HepG2 (cell line): ENCODE results near the gene ACSM5. TPM values are rescaled to one million over a fixed set of nuclear protein-coding genes. Genes with fewer than 3 reads are reported as not detected.

Experiments used
- BHLHE40 ChIP-seq: IDR thresholded peaks from 2 replicates; pipeline ENCODE4 v1.6.1; 2011; ENCODE audit warnings: low read length, improper control_type of control experiment
- FOXK2 ChIP-seq: fragments of 450-650 bp; IDR thresholded peaks from 2 replicates; pipeline ENCODE4 v1.6.1; 2016
- FOXO4 ChIP-seq: sonication (generic); formaldehyde crosslinking; conservative IDR thresholded peaks from 2 replicates; pipeline ENCODE4 v1.8.1; 2023; ENCODE audit warnings: missing genetic modification reagents
- GABPB1 ChIP-seq: IDR thresholded peaks from 2 replicates; pipeline ENCODE4 v1.6.1; 2016; ENCODE audit warnings: mild to moderate bottlenecking, missing genetic modification reagents, moderate library complexity, missing compliant biosample characterization
- GPBP1L1 ChIP-seq: sonication (generic); formaldehyde crosslinking; IDR thresholded peaks from 2 replicates; pipeline ENCODE4 v1.5.0; 2020; ENCODE audit warnings: mild to moderate bottlenecking, missing genetic modification reagents
- GRHL1 ChIP-seq: sonication (generic); formaldehyde crosslinking; conservative IDR thresholded peaks from 2 replicates; pipeline ENCODE4 v1.8.0; 2022; ENCODE audit warnings: missing genetic modification reagents
- HOXA5 ChIP-seq: sonication (generic); formaldehyde crosslinking; IDR thresholded peaks from 2 replicates; pipeline ENCODE4 v1.4.0; 2020; ENCODE audit warnings: missing genetic modification reagents
- ISL2 ChIP-seq: sonication (generic); formaldehyde crosslinking; IDR thresholded peaks from 2 replicates; pipeline ENCODE4 v1.5.0; 2020; ENCODE audit warnings: missing genetic modification reagents
- KDM3A ChIP-seq: IDR thresholded peaks from 2 replicates; pipeline ENCODE4 v1.6.1; 2018; ENCODE audit warnings: low read depth, missing compliant biosample characterization
- MIER3 ChIP-seq: IDR thresholded peaks from 2 replicates; pipeline ENCODE4 v1.6.1; 2016; ENCODE audit warnings: missing compliant biosample characterization, borderline replicate concordance
- MZF1 ChIP-seq: sonication (generic); formaldehyde crosslinking; IDR thresholded peaks from 2 replicates; pipeline ENCODE4 v1.8.1; 2023; ENCODE audit warnings: mild to moderate bottlenecking, missing genetic modification reagents, borderline replicate concordance
- NBN ChIP-seq: fragments of 450-650 bp; conservative IDR thresholded peaks from 2 replicates; pipeline ENCODE4 v1.6.1; 2017
- POGZ ChIP-seq: sonication (generic); formaldehyde crosslinking; IDR thresholded peaks from 2 replicates; pipeline ENCODE4 v1.4.0; 2020; ENCODE audit warnings: mild to moderate bottlenecking, missing genetic modification reagents
- RBM39 ChIP-seq: fragments of 200-400 bp; formaldehyde crosslinking; IDR thresholded peaks from one replicate; pipeline ENCODE4 v1.6.1; 2018; ENCODE audit warnings: antibody characterized with exemption, mild to moderate bottlenecking, low read depth, low read length; ENCODE audit not compliant: poor library complexity, severe bottlenecking
- SMAD1 ChIP-seq: sonication (generic); formaldehyde crosslinking; IDR thresholded peaks from 2 replicates; pipeline ENCODE4 v1.4.0; 2020; ENCODE audit warnings: missing genetic modification reagents, low read depth, mild to moderate bottlenecking, borderline replicate concordance
- SOX13 ChIP-seq, 3 experiments: fragments of 450-650 bp in 1 of 3; sonication (generic) in 1 of 3; formaldehyde crosslinking in 1 of 3; IDR thresholded peaks in 2 of 3; conservative IDR thresholded peaks in 1 of 3; 2 replicates each; pipeline versions ENCODE4 v1.5.0 to v1.6.1; 2016 to 2020; ENCODE audit warnings: antibody characterized with exemption in 1 of 3, mild to moderate bottlenecking in 1 of 3, missing compliant biosample characterization in 1 of 3, missing genetic modification reagents in 1 of 3, moderate library complexity in 1 of 3
- SP4 ChIP-seq: sonication (generic); formaldehyde crosslinking; IDR thresholded peaks from 2 replicates; pipeline ENCODE4 v1.8.1; 2023; ENCODE audit warnings: mild to moderate bottlenecking, missing genetic modification reagents
- SSRP1 ChIP-seq: IDR thresholded peaks from 2 replicates; pipeline ENCODE4 v1.6.1; 2016; ENCODE audit warnings: control low read depth
- STAT5B ChIP-seq: sonication (generic); formaldehyde crosslinking; IDR thresholded peaks from 2 replicates; pipeline ENCODE4 v1.4.0; 2020; ENCODE audit warnings: missing genetic modification reagents
- ZNF235 ChIP-seq: sonication (generic); formaldehyde crosslinking; IDR thresholded peaks from 2 replicates; pipeline ENCODE4 v1.8.1; 2023; ENCODE audit warnings: mild to moderate bottlenecking, missing genetic modification reagents, borderline replicate concordance
- ZNF546 ChIP-seq: sonication (generic); formaldehyde crosslinking; conservative IDR thresholded peaks from 2 replicates; pipeline ENCODE4 v1.8.1; 2023; ENCODE audit warnings: mild to moderate bottlenecking, missing genetic modification reagents
- ZNF552 ChIP-seq: sonication (generic); formaldehyde crosslinking; IDR thresholded peaks from 2 replicates; pipeline ENCODE4 v1.9.0; 2022; ENCODE audit warnings: missing genetic modification reagents, mild to moderate bottlenecking, borderline replicate concordance
- ZNF644 ChIP-seq: IDR thresholded peaks from 2 replicates; pipeline ENCODE4 v1.6.1; 2016; ENCODE audit warnings: low read depth
- ZNF713 ChIP-seq: sonication (generic); formaldehyde crosslinking; IDR thresholded peaks from 2 replicates; pipeline ENCODE4 v1.4.0; 2020; ENCODE audit warnings: mild to moderate bottlenecking, missing genetic modification reagents
- ZSCAN29 ChIP-seq: sonication (generic); formaldehyde crosslinking; conservative IDR thresholded peaks from 2 replicates; pipeline ENCODE4 v1.4.0; 2020; ENCODE audit warnings: mild to moderate bottlenecking, missing genetic modification reagents
- polyA plus RNA-seq, 8 experiments: library from polyadenylated mRNA; depleted of rRNA in 3 of 8; stranded (reverse) in 7 of 8; unstranded in 1 of 8; fragments of >200 nt; fragmentation: Illumina TruSeq in 4 of 8; extraction: Trizol in 4 of 8; gene quantifications; 2 replicates each; pipeline versions ENCODE4 v1.2.1 to v1.2.3, GENCODE V29; 2011 to 2016; ENCODE audit warnings: low read depth in 4 of 8, missing spikeins in 1 of 8, mixed read lengths in 1 of 8; ENCODE audit not compliant: insufficient read depth in 1 of 8
- total RNA-seq, 5 experiments: library from RNA; depleted of rRNA; stranded (reverse); fragments of >200 nt; fragmentation: Illumina TruSeq; extraction: Trizol; gene quantifications; 2 replicates each; pipeline ENCODE4 v1.2.3, GENCODE V29; 2016; ENCODE audit warnings: low read depth in 1 of 5
- TF ChIP-seq, protein P1 (sequence below): IDR thresholded peaks from 2 replicates; pipeline ENCODE4 v1.6.1; 2016; ENCODE audit warnings: missing compliant biosample characterization, missing genetic modification reagents, borderline replicate concordance

The ACSM5 gene
- total and polyA plus RNA-seq, 2 of the 13 experiments (the other 11 are each of a cell fraction or from before 2014, with no cell fraction given), result 9.1 to 15.0 TPM

- no peak for TF ChIP-seq ZNF235 (CRISPR knock-in tag)
- no peak for TF ChIP-seq GRHL1 (CRISPR knock-in tag)
- TF ChIP-seq HOXA5, result no peak
- TF ChIP-seq GABPB1, result no peak
- TF ChIP-seq GPBP1L1 (CRISPR knock-in tag), result no peak
- no peak for TF ChIP-seq SSRP1 (CRISPR knock-in tag)
- no peak for TF ChIP-seq RBM39
- TF ChIP-seq, protein P1, sequence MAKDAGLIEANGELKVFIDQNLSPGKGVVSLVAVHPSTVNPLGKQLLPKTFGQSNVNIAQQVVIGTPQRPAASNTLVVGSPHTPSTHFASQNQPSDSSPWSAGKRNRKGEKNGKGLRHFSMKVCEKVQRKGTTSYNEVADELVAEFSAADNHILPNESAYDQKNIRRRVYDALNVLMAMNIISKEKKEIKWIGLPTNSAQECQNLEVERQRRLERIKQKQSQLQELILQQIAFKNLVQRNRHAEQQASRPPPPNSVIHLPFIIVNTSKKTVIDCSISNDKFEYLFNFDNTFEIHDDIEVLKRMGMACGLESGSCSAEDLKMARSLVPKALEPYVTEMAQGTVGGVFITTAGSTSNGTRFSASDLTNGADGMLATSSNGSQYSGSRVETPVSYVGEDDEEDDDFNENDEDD, result no peak
- no peak for TF ChIP-seq NBN
- no peak for TF ChIP-seq FOXK2
- TF ChIP-seq SMAD1 (CRISPR knock-in tag), result no peak
- TF ChIP-seq ZNF546, result peak; percentile 80; the same call in 1 of the 2 replicates
- TF ChIP-seq FOXO4 (CRISPR knock-in tag), result no peak
- TF ChIP-seq MZF1, result no peak
- TF ChIP-seq ZNF644 (CRISPR knock-in tag), result peak; percentile 89
- peak; percentile 94 for TF ChIP-seq POGZ (CRISPR knock-in tag)
- TF ChIP-seq ZSCAN29 (CRISPR knock-in tag), result no peak
- no peak; the same call in 1 of the 2 replicates for TF ChIP-seq ZNF713 (CRISPR knock-in tag)
- TF ChIP-seq SP4 (CRISPR knock-in tag), result no peak
- TF ChIP-seq MIER3 (CRISPR knock-in tag), result peak; percentile 86; the same call in 1 of the 2 replicates
- no peak for TF ChIP-seq STAT5B (CRISPR knock-in tag)
- no peak for TF ChIP-seq SOX13 (IDR thresholded peaks at IDR 0.05)
- peak in 1 of 2 experiments; percentile 64; a peak in 2 of 4 replicates for TF ChIP-seq SOX13 (CRISPR knock-in tag; conservative IDR thresholded peaks at IDR 0.05 in 1 of 2, IDR thresholded peaks at IDR 0.05 in 1 of 2)
- 0 out of 2 replicates have a peak, but pooled peaks have one; percentile 42 for TF ChIP-seq ISL2
- no peak; the same call in 1 of the 2 replicates for TF ChIP-seq ZNF552 (CRISPR knock-in tag)
- peak; percentile 33; the same call in 1 of the 2 replicates for TF ChIP-seq KDM3A (CRISPR knock-in tag)
- TF ChIP-seq BHLHE40, result no peak
These were observed 11.8 kb upstream of the ACSM5 start (continued) for GRCh38 chr16:20397468-20398074.
